Measurements from ENCODE around the gene DCAKD. TPM values are rescaled to one million over a fixed set of nuclear protein-coding genes. Genes with fewer than 3 reads are reported as not detected.

Gene DCAKD
- total and polyA plus RNA-seq, 2 of the 8 experiments (the other 6 are each of a cell fraction or from before 2014, with no cell fraction given): 35.6 to 52.9 TPM

GRCh38 chr17:44983563-44983962 lies 67.9 kb downstream of the DCAKD start:
- no peak overlapping the region for H4K91ac ChIP-seq (replicated peaks; ENCODE audit: insufficient read length, low read length)
- H3K27ac ChIP-seq (ENCODE audit: low read depth, low read length): no peak overlapping the region
- no peak for TF ChIP-seq JUND (IDR thresholded peaks at IDR 0.05; ENCODE audit: low read length)
- no peak for TF ChIP-seq RBBP5 (IDR thresholded peaks at IDR 0.05; ENCODE audit: borderline replicate concordance, low read depth, low read length)
- no peak for TF ChIP-seq SAP30 (IDR thresholded peaks at IDR 0.05; ENCODE audit: insufficient read depth, insufficient replicate concordance, low read length)
- no peak for TF ChIP-seq CBX8 (IDR thresholded peaks at IDR 0.05; ENCODE audit: borderline replicate concordance, low read depth, low read length)
- no peak for TF ChIP-seq ATF3 (IDR thresholded peaks at IDR 0.05; ENCODE audit: insufficient read depth, low read depth, low read length)
- TF ChIP-seq GTF2F1 (IDR thresholded peaks at IDR 0.05; ENCODE audit: borderline replicate concordance, low read depth, low read length): no peak
- TF ChIP-seq POU5F1 (IDR thresholded peaks at IDR 0.05; ENCODE audit: low read depth, low read length): no peak
- no peak for TF ChIP-seq CBX5 (IDR thresholded peaks at IDR 0.05; ENCODE audit: low read depth, low read length)
- no peak for TF ChIP-seq ZNF274 (IDR thresholded peaks at IDR 0.05; ENCODE audit: borderline replicate concordance, extremely low read depth, low read length)
- H4K20me1 ChIP-seq (replicated peaks in 1 of 2; ENCODE audit: control insufficient read depth in 1 of 2, insufficient read depth in 2 of 2, low read length in 2 of 2): no peaks in the 10 kb centered on the region
- no peak overlapping the region for H3K4ac ChIP-seq (replicated peaks; ENCODE audit: insufficient read length, low read depth, low read length)
- DNase-seq (ENCODE audit: low read depth in 1 of 2, low spot score in 2 of 2) (no peak), FAIRE-seq (no peak)
- H3K4me3 ChIP-seq (ENCODE audit: extremely low read depth in 1 of 4, insufficient read depth in 2 of 4, low read depth in 3 of 4, low read length in 4 of 4): no peak overlapping the region
- H3K23me2 ChIP-seq (ENCODE audit: low read depth, low read length): peaks cover 20% of the 10 kb centered on the region; the same call in 1 of the 2 replicates
- H2BK5ac ChIP-seq (ENCODE audit: low read depth, low read length): no peak overlapping the region
- H3K36me3 ChIP-seq (ENCODE audit: control insufficient read depth in 2 of 4, insufficient read depth in 4 of 4, low read length in 3 of 4): no peaks in the 10 kb centered on the region
- no peak overlapping the region for H4K8ac ChIP-seq (ENCODE audit: extremely low read depth, insufficient read depth, low read length)
- H2BK20ac ChIP-seq (ENCODE audit: low read length): no peak overlapping the region
- peaks cover 0 to 8% (median 4%) of the 10 kb centered on the region in 4 experiments; a peak in 4 of 7 replicates for H3K27me3 ChIP-seq (replicated peaks in 1 of 4; ENCODE audit: control insufficient read depth in 3 of 4, extremely low read depth in 1 of 4, insufficient read depth in 3 of 4, low read length in 3 of 4)
- no peaks in the 10 kb centered on the region for H3K79me1 ChIP-seq (ENCODE audit: low read depth, low read length)
- H3K18ac ChIP-seq (ENCODE audit: extremely low read depth, low read length): no peak overlapping the region
- 89% methylated on average over 4 of the region's 4 CpGs; no CpG with 5 or more reads in 1 of the 2 experiments for WGBS, 2 experiments (ENCODE audit: extremely low coverage in 1 of 2, insufficient coverage in 1 of 2, insufficient read length in 1 of 2, insufficient replicate concordance in 2 of 2, low coverage in 1 of 2, low lambda C conversion rate in 2 of 2, missing lambda C conversion rate in 1 of 2)
- H2BK120ac ChIP-seq (replicated peaks; ENCODE audit: low read depth, low read length): no peak overlapping the region
- H3K4me1 ChIP-seq (replicated peaks in 1 of 4; ENCODE audit: control insufficient read depth in 3 of 4, insufficient read depth in 4 of 4, low read length in 3 of 4): peaks cover 0 to 10% (median 6%) of the 10 kb centered on the region in 4 experiments; a peak in 4 of 7 replicates
- H3K79me2 ChIP-seq (ENCODE audit: control insufficient read depth in 1 of 2, insufficient read depth in 2 of 2, low read length in 2 of 2): no peaks in the 10 kb centered on the region
- no peak overlapping the region for H4K5ac ChIP-seq (ENCODE audit: insufficient read length, low read depth, low read length)
- no peak overlapping the region; the same call in 1 of the 2 replicates for H2BK12ac ChIP-seq (ENCODE audit: low read depth, low read length)
- H2AK5ac ChIP-seq (ENCODE audit: low read depth, low read length): no peak overlapping the region
- H3K4me2 ChIP-seq (ENCODE audit: insufficient read depth in 1 of 2, low read depth in 2 of 2, low read length in 2 of 2): no peak overlapping the region
- no peaks in the 10 kb centered on the region for H3K9me3 ChIP-seq (ENCODE audit: insufficient read depth in 2 of 2, low read depth in 1 of 2, low read length in 1 of 2)
- CTCF ChIA-PET (ENCODE audit: partially characterized antibody): interaction anchor here (1.0 kb wide), 1 partner anchor 65 kb away, joined by 4 read pairs; no protein-coding TSS in a partner anchor
- H3K9ac ChIP-seq (replicated peaks in 1 of 4; ENCODE audit: extremely low read depth in 1 of 4, low read depth in 3 of 4, low read length in 3 of 4): no peak overlapping the region
- H2AFZ ChIP-seq (ENCODE audit: low read length): no peak overlapping the region
- POLR2A ChIA-PET (ENCODE audit: partially characterized antibody): no interaction called here
- H3K14ac ChIP-seq (ENCODE audit: insufficient read length): no peak overlapping the region
- H2BK15ac ChIP-seq (ENCODE audit: low read length): no peak overlapping the region
- H3K23ac ChIP-seq (ENCODE audit: insufficient read length): no peak overlapping the region
- no peak overlapping the region for H3K56ac ChIP-seq (replicated peaks; ENCODE audit: insufficient read length, low read depth, low read length)
